ENCODE results near the gene C12orf56.
"Not testable (repeated sequence)": the region's sequence is repeated elsewhere in the genome, so short reads cannot be mapped to it uniquely, and the experiment has no call there.

The C12orf56 gene

GRCh38 chr12:64296301-64296700 is 94.3 kb downstream of the C12orf56 start:
- no peak for DNase-seq

DNA sequence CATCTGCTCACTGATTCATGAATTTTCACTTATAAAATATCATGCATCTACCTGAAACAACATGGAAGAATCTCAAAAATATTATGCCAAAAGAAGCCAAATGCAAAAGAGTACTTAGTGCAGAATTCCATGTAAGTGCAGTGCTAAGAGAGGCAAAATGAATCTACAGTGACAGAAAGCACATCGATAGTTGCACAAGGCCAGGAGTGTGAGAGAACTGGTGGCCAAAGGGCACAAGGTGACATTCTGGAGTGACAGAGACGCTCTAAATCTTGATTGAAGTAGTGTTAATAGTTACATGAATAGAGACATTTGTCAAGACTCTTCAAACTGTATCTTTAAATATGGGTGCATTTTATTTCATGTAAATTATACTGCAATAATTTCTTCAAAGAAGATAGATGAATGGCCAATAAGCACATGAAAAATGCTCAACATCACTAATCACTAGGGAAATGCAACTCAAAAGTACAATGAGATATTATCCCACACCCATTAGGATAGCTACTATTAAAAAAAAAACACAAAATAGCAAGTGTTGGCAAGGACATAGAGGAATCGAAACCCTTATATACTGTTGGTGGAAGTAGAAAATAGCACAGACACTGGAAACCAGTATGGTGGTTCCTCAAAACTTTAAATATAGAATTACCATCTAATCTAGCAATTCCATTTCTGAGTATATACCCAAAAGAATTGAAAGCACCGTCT is 96.7 kb downstream of the C12orf56 start:
- no peak for DNase-seq

- DNase-seq: not testable (repeated sequence)
These were observed 97.4 kb downstream of the C12orf56 start for GRCh38 chr12:64293174-64293573.

DNA sequence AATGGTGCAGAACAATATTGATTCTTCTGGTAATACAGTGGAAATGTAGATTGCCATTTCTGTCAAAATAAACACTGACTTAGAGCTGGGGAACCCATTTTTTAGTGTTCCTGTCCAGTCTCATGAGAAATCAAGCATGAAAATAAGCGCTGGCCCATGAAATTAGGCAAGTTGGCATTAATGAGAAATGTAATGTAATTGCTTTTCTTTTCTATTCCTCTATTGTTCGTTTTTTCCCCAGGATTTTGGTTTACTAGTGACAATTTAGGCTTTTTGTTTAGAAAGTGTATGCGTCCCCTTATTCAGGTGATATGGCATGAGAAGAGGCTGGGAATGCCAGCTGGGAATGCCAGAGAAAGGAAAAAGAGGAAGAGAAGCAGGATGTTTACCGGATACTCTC is 104.0 kb downstream of the C12orf56 start:
- DNase-seq: no peak

DNA sequence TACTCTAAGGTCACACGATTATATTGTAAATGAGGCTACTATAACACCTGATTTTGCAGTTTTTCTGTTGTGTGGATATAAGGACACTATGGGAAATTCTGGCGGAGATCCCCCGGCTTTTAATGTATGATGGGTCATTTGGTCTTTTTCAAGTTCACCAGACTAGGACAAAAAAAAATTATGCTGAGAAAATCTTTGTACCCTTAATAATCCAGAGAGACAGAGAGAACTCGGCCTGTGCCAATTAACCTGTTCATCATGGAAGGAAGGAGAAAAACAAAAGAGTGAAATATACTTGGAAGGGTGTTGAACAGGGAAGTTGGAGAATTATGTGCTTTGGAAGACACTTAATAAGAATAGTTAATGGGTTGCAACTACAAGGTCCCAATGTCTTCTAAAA is 106.3 kb downstream of the C12orf56 start:
- no peak for DNase-seq

- DNase-seq: no peak
These were observed 112.1 kb downstream of the C12orf56 start for GRCh38 chr12:64278421-64278820.

- no peak for DNase-seq
These were observed 116.8 kb downstream of the C12orf56 start for GRCh38 chr12:64273527-64274403.

- no peak for DNase-seq
These were observed 120.1 kb downstream of the C12orf56 start for GRCh38 chr12:64270411-64270810.

GRCh38 chr12:64269161-64269560 is 121.4 kb downstream of the C12orf56 start:
- DNase-seq: no peak

GRCh38 chr12:64268409-64268808 is 122.1 kb downstream of the C12orf56 start:
- DNase-seq: no peak

DNA sequence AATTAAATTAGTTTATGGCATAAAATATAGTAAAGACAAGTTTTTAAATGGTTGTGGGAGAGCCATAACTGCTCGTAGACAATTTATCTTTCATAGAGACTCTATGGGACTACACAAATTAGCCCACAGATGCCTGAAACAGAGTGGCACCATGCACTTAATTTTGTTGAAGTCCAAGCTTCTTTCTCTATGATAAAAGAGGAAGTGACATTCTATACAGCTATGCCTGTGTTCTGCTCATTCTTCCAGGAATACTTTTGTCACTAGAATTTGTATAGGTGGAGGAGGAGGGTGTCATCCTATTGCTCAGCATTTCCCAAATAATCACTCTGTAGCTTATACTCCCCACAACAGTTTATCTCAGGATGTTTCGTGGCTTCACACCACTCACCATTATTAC is 124.7 kb downstream of the C12orf56 start:
- DNase-seq: no peak

- DNase-seq: no peak
These were observed 128.7 kb downstream of the C12orf56 start for GRCh38 chr12:64261813-64262212.

DNA sequence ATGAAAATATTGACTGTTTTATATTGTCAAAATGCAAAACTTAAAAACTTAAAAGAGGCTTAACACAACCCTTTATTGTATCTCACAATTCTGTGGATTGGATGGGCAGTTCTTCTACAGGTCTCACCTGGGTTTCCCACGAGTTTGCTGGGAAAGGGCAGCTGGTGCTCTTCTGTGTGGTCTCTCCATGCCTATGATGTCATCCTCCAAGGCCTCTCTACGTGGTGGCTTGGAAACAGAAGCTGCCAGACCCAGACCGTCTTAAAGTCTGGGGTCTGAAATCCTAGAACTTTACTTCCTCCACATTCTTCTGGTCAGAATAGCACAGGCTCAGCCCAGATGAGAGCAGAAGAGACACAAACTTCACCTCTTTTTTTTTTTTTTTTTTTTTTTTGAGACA is 132.0 kb downstream of the C12orf56 start:
- DNase-seq: no peak

- DNase-seq: peak; percentile 55
These were observed 134.3 kb downstream of the C12orf56 start for GRCh38 chr12:64256166-64256800.

DNA sequence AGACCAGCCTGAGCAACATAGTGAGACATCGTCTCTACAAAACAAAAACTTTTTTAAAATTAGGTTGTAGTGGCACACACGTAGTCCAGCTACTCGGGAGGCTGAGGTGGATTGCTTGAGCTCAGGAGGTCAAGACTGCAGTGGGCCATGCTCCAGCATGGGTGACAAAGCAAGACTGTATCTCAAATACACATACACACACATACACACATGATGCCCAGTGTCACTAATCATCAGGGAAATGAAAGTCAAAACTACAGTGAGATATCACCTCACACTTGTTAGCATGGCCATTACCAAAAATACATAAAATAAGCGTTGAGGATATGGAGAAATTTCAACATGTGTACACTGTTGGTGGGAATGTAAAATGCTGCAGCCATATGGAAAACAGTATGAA is 135.3 kb downstream of the C12orf56 start:
- DNase-seq: no peak

- DNase-seq: no peak
These were observed 137.2 kb downstream of the C12orf56 start for GRCh38 chr12:64253356-64253755.

DNA sequence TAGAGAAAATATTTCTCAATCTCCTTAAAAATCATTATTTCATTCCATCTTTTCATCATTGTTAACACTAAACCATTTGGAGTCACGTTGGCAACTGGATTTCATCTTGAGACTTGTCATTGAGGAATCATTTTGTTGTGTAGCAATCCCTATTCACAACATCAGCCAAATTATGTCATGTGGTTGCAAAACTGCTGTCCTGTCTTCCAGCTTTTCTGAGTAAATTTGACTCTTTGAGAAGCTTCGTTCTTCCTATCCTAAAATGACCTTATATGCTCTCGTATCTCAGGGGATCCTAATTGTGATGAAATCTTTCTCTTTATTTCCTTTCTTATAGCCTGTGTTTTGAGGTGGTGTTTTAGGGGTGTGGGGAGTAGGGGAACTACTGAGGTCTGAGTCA is 137.9 kb downstream of the C12orf56 start:
- DNase-seq: no peak

- DNase-seq: no peak
These were observed 146.7 kb downstream of the C12orf56 start for GRCh38 chr12:64243809-64244208.

DNA sequence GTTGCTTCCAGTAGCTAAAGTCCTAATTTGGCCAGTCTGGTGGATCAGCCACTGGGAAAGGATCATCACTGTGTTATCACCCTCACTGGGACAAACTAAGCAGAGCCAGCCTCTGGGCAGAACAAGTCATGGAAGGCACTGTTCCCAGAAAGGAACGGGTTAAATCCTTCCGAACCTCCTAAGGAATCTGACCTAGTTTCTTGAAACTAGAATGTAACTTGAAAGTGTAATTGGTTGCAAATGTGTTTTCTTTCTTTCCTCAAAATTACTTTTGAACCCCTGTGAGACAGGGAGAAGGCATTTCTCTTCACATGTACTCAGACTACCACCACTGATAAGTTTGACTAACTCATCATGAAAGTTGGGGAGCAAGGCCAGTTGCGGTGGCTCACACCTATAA is 149.8 kb downstream of the C12orf56 start:
- DNase-seq: no peak

DNA sequence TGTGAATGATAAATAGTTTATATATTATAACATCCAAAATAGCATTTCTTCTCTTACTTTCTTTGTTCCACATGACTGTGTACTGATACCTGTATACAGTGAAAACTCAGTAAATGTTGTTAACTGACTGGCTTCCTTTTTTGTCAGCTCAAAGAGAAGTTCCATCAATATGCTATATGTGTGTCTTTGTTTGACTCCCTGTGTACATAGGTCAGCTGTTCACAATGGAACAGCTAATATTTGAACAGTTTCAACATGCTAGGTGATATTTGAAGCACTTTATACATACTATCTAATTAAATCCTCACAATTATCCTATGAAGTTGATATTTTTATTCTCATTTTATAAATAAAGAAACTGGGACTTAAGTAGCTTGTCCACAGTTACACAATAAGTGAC is 153.2 kb downstream of the C12orf56 start:
- no peak for DNase-seq

DNA sequence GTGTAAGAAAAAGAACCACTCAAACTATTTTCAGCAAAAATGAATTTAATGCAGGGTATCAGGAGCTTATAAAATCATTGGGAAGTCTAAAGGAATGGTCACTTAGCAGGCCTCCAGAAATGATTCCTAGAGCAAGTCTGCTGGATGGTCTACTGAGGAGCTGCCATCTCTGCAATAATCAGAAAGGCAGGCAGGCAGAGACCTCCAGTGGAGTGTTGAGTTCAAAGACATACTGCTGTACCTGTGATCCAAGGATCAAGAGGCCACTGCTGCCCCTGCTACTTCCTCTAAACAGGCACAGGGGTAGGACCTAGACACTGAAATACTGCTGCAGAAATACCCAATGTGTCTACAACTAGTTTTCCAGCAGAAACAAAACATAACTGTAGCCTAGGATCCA is 154.0 kb downstream of the C12orf56 start:
- no peak for DNase-seq

DNA sequence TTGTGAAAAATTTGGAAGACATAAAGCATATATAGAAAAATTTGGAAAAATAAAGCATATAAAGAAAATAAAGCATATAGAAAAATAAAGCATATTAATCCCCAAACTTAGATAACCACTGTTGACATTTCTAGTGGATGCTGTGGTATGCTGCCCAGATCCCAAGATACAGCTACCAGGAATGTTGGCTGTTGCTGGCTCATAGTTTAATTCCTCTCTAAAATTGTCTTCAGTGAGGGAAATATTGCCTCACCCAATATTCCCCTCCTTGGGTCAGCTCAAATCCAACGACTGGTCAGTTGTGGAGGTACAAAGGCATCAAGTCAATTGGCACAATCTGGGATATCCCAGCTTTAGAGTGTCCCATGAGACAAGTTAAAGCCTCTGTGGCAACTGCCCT is 158.4 kb downstream of the C12orf56 start:
- DNase-seq: no peak

DNA sequence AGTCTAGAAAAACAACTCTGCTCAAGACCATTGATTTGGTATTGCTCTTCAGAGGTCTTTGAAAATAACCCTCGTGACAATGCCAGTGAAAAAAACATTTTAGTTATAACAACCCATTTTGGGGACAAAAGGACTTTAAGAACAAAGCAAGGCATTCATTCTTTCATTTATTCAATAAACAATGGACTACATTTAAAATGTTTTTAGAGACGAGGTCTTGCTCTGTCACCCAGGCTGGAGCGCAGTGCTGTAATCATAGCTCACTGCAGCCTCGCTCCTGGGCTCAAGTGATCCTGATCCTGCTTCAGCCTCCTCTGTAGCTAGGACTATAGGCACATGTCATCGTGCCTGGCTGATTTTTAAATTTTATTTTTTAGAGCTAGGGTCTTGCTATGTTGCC is 160.8 kb downstream of the C12orf56 start:
- no peak for DNase-seq

DNA sequence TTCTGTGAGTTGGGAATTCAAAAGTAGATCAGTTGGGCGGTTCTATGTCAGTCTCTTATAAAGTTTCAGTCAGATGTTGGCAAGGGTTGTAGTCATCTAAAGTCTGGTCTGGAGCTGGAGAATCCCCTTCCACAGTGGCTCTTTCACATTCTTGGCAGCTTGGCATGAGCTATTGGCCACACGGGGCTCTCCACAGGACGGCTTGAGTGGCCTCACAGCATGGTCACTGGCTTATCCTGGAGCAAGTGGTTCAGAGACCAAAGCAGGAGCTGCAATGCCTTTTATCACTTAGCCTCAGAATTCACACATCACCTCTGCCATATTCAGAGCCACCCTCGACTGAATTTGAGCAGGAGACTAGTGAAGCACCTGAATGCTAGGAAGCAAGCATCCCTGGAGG is 161.3 kb downstream of the C12orf56 start:
- no peak for DNase-seq
